LoVo (cell line): ENCODE measurements around the gene CXCL1.

ENCODE experiments used
- DNase-seq: peaks from one replicate; pipeline ENCODE4 v3.0.0-alpha.2; 2016; ENCODE audit warnings: low spot score

Gene CXCL1

DNA sequence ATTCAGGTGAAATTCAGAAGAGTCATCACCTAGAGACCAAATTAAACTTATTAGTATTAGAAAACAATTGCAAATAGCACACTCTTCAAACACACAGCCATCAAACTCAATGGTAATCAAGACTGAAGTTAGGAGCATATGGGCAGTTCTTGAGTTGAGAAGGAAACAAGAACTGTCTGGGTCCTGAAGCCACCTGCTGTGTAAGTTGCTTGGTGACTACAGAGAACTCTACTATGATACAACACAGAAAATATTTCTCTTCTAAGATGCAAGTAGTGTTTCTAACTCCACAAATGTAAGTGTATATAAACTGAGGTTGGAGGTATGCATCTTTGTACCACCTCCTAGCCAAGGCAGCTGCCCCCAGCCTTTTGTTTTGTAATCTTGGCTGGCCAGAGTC, 16.4 kb upstream of the CXCL1 start:
- no peak for DNase-seq

DNA sequence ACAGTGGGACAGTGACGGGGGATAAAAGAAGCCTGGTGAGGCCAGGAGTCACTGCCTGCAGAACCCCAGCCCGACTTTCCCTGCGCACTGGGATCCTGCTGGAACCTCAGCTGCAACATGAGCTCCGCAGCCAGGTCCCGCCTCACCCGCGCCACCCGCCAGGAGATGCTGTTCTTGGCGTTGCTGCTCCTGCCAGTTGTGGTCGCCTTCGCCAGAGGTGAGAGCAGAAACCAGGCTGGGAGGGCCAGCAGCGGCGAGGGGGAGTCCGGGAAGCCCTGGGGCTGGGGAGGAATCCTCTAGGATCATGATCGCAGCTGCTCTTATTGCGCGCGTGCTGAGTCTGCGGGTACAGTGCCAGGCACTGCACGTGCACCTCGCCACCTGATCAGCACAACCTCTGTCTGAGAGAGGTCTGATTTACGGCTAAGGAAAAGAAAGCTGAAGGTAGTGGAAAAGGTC, 15.9 kb upstream of the CXCL1 start, which contains the start of gene PF4V1:
TSS of gene PF4V1 (plus strand) at position 51 of the 459 bp plus-strand sequence. CDS start at position 118, 67 bp downstream.
- DNase-seq: no peak

DNA sequence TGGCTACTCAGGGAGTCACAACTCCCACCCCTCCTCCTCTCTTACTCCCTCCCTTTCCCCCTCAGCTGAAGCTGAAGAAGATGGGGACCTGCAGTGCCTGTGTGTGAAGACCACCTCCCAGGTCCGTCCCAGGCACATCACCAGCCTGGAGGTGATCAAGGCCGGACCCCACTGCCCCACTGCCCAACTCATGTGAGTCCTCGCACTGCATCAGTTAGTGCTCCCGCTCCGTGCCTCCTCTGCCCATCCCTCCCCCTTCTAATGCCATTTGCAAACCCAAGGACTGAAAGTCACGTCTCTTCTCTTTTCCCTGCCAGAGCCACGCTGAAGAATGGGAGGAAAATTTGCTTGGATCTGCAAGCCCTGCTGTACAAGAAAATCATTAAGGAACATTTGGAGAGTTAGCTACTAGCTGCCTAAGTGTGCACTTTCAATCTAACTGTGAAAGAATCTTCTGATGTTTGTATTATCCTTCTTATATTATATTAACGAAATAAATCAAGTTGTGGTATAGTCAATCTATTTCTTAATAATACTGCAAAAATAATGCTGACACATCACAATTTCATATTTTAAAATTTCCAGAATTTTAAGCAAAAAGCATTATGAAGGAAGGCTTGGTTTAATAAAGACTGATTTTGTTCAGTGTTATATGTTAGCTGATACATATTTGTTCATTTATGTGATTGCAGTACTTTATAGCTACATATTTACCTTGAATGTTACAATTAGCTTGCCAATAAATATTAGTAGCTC, 15.3 kb upstream of the CXCL1 start:
- no peak for DNase-seq

DNA sequence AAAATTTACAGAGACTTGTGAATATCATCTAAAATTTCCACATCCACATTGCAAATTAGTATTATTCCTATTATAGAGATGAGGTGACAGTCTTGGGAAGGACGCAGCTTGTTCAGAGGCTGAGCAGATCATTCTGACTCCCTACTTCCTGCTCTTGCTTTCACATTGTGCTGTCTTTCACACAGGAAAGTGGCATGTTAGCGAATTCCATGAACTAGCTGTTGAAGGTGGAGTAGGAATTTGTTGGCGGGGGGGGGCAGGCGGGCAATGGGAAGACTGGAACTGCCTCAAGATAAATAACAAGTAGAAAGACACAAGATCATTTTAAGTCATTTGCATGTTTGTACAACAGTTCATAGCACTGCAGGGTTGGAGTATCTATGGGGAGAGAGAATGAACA, 13.8 kb upstream of the CXCL1 start:
- DNase-seq: no peak

DNA sequence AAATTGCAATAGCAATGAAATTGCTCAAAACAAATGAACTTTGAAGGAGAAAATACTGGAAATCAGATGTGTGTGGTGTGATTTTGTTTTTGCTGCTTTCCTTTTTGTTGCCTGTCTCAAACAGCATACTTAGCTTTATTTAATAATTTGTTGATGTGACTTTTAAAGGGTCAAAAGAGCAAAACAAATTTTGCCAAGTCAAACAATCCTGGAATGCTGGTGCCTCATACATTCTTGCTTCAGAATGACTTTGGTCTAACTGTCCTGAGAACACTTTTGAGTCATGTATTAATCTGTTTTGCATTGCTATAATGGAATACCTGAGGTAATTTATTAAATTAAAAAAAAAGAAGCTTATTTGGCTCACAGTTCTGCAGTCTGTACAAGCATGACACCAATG, 12.7 kb upstream of the CXCL1 start:
- DNase-seq: no peak

DNA sequence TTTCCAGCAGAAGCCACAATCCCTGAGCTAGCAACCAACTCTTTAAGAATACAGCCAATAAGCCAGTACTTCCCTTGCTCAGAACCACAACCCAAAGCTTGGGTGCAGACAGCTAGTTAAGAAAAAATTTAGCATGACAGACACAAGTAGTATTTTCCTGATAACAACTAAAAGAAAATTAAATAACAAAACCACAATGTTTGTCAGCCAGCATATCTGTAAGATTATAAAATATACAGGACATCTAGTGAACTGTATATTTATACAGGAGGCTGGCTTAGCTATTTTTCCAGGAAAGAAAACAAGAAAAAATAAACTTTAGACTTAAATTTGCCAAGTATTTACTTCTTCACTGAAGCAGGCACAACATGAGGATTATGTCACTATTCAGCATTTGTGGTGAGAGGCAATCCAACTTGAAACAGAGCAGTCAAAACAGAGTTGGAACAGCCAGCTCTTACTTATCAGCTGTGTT, 9.5 kb upstream of the CXCL1 start:
- DNase-seq: no peak

DNA sequence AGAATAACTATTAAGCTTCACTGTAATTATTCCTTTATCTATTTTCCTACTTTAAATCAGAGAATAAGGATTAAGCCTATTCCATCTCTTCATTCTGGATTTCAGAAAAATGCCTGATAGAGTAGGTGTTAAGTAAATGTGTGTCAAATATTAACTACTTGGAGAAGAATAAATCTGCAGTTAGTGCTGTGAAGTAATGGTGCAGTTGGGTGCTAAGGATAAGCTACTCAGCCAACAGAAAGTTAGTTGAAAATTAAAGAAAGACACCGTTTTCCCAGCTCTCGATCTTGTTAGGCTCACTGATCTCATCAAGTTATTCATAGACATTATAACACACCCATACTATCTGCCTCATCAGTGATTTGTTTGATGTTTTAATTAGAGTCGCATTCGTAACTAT, 9.0 kb upstream of the CXCL1 start:
- DNase-seq: no peak

DNA sequence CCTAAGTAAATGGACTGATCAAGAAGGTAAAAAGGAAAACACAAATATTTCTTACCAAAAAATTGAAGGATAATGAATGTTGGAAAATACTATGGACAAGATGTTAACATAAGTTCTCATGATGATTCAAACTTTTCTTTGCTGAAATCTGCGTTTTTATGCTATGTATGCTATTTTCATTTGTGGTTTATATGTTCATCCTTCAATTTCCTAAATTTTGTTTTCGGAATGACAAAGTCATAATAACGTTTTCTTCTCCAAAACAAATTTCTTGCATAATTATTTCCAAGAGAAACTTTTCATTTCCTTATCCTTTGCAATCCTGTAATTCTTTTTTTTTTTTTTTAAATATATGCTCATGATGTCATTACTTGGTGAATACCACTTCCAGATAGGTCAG, 8.3 kb upstream of the CXCL1 start:
- no peak for DNase-seq

DNA sequence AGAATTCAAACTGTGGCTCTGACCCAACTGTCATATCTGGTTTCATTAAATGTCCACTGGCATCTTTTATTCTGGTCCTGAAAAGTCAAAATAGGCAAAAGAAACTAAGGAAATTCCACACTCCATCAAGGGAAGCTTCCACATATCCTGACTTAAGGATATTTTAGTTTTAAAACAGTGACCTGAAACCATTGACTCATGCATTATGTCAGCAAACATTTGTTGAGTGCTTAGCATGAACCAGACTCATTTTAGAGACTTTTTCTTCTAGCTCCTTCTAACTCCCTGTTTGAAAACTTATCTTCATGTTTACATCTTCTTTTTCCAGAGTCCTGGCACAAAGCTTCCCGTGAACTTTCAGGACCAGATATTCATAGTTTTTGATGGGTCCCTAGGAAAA, 6.9 kb upstream of the CXCL1 start:
- no peak for DNase-seq

DNA sequence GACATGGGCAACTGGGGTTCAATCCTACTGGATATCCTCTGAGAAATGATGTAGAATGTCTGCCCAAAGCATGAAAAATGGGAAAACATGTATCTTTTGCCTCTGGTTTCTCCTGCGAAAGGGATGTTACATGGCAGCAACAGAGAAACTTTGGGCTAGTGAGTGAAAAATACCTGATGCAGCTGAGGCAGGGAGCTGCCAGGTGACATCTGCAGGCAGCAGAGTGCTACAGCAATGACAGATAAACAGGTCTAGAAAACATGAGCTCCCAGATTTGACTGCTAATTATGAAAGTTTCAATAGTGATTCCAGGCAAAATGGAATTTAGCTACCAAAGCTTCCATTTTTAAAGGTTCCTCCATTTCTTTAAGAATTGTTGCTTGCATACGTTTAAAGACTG, 4.8 kb upstream of the CXCL1 start:
- peak; percentile 38 for DNase-seq

DNA sequence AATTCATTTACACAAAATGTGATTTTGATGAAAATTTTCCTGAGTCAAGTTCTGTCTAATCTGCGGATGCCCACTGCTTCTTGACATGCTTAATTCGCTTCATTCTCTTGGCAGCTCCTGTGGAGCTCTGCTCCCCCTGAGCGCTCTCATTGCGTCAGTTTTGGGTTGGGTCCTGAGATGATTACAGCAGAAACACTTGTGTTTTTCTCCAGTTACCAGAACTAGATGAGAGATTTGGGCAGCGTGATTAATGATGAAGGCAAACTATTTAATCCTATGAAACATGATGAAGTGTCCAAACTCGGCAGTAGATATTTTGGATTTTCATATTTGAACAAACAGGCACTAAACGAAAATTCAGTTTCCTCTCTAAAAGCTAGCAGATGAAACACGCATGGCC, 4.2 kb upstream of the CXCL1 start:
- no peak for DNase-seq

DNA sequence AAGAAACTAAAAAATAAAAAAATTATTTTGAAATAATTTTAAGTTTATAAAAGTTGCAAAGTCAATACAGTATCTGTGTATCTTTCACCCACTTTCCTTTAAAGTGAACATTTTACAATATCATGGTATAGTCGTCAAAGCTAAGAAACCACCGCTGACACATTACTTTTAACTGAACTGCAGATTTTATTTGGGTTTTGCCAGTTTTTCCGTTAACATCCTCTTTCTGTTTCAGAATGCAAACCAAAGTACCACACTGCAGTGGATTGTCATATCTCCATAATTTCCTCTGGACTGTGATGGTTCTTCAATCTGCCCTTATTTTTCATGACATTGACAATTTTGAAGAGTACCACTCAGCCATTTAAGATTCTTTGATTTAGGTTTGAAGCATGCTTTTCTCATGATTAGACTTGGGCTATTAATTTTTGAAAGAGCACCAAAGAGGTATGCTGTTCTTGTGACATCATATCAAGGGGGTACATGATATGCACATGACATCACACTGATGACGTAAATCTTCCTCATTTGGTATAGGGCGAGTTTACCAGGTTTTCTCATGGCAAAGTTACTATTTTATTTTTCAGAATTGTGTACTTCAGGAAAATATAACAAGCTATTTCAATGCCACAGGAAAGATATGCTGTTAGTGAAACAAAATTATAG, 3.6 kb upstream of the CXCL1 start:
- DNase-seq: no peak

DNA sequence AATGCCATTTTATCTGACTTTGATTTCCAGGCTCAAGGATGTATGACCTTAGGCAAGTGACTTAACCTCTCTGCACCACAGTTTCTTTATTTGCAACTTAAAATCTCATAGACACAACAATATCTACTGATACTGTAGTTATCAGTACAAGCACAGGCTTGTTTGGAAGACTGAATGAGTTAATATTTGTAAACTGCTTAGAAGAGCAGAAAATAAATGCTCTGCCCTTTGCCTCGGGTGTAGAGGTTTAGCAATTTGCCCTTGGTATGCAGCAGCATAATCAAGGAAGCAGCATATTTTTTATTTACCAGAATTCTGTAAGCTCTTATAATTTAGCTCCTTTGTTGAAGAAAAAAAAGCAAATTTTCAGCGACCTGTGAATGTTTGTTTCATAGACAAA, 2.9 kb upstream of the CXCL1 start:
- no peak for DNase-seq

DNA sequence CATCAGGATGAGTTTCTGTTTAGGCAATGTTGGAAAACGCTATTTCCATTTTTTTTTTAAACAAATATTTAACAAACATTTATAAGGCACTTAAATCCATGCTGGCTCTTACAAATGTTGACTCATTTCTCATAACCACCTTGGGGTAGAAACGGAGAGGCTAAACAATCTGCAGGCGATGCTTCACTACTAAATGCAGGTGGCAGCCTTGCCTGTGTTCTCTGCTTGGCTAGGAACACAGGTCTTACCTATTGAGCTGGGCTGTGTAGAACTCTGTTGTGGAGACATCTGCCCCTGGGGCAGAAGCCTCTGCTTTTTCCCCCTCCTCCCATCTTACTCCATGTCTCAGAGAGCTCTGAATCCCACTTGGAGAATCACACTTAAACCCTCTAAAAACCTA, 1.4 kb upstream of the CXCL1 start:
- peak; percentile 80 for DNase-seq

DNA sequence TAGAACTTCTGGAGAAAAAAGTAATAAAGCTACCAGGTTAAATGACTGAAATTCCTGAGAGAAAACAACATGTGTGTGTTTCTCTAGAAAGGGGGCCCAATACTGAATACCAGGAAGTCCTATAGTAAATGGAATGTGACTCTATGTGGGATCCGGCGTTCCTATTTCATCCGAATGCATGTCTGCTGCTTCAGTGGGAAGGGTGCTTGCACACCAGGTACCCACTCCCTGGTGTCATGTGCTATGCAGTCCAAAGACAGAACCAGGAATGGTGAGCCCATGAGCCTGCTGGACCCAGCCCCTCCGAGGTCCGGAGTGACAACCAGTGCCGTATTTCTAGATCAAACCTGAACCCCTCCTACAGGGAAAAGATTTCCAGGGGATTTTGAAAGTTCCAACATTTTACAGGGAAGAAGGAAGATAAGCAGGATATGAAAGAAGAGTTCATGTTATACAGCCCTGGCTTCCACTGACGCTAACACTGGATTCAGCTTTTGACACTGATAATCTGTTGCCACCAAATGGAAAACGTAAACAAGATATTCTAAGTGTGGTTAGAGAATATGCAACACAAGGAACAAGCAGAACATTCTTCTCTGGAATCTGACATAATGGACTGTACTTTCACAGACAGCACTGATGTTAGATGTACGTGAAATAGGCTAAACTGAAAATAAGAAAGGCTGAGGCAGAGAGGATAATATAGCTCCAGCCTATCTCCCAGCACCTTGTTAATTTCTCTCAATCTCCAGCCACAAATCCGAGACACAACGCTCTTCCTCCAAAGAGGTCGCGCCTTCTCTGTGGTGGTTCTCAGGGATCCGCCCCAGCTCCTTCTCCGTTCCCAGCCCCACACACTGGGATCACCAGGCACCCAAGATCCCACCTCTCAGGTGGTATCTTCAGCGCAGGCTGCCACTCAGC, 725 bp upstream of the CXCL1 start:
- peak; percentile 51 for DNase-seq

DNA sequence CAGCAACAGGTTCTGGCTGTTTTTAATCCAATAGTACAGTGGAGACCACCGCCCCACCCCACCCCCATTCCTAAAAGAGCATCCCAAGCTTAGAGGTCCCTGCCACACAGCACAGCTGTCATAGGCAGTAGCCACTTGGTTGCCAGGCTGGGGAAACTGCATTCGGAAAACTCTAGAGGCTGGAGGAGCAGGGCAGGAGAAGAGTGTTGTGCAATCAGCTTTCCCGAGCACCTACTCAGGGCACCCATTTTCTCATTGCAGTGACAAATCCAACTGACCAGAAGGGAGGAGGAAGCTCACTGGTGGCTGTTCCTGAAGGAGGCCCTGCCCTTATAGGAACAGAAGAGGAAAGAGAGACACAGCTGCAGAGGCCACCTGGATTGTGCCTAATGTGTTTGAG, 1.1 kb downstream of the CXCL1 start:
- peak; percentile 52 for DNase-seq

DNA sequence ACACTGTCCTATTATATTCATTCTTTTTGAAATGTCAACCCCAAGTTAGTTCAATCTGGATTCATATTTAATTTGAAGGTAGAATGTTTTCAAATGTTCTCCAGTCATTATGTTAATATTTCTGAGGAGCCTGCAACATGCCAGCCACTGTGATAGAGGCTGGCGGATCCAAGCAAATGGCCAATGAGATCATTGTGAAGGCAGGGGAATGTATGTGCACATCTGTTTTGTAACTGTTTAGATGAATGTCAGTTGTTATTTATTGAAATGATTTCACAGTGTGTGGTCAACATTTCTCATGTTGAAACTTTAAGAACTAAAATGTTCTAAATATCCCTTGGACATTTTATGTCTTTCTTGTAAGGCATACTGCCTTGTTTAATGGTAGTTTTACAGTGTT, 1.6 kb downstream of the CXCL1 start:
- no peak for DNase-seq

DNA sequence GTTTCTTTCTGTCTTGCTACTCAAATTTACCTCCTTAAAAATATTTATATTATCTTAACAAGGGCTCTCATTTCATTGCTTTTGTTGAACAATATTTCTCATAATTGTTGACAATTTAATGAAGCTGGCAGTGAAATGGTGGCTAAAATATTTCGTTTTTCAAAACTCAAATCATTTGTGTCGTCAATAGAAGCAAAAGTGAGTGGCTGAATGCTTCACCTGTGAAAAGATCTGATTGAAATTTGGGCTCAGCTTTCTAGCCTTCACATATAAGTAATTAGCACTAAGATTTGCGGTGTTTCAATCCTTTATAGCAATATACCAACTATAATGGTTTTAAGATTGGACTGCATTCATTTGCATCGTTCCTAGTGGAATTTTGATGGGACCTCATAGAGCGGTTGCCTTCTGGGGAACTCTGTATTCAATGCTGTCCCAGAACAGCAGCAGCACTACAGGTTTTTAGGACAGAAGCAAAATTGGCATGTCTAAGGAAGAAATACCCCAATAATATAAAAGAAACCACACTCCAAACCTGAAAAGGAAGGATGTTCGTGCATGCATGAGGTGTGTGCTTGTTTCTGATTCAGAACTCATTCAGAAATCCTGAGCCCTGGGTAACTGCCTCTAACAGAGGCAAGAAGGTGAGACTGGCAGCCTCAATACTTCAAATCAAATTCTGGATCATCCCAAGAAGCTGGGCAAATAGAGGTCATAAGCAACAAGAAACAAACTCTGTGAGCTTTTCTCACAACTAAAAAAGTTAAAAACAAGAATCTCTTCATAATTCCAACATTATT, 2.5 kb downstream of the CXCL1 start:
- DNase-seq: no peak

DNA sequence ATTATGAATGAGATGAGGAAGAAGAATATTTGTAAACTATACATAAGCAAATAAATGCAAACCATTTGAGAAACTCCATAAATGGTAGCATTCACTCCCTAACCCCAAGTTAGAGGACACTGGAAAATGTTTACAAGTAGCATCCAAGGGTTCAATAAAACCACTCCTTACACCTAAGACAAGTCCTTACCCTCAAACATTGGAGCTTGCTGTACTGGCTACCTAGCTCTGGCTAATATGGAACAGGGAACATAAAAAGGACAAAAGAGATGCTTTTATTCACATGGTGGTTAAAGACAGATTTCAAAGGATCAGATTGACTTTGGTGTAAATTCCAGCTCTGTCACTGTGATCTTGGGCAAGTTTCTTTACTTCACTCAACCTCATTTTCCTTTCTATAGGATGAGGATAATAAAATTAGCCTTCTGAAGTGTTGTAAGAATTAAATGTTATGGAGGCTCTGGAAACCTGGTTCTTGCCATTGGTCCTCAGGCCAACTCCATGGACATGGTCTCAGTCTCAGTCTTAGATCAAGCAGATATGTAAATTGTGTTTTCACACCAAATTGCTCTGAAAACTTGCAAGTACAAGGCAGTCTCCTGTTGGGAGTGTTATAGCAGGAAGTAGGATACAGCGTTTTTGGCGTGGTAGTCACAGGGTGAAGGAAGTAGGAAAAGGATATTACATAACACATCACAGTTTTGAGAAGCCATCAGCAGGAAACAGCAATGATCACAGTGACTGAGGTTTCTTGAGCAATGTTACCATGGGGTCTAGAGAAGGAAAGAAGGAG, 3.3 kb downstream of the CXCL1 start:
- no peak for DNase-seq

DNA sequence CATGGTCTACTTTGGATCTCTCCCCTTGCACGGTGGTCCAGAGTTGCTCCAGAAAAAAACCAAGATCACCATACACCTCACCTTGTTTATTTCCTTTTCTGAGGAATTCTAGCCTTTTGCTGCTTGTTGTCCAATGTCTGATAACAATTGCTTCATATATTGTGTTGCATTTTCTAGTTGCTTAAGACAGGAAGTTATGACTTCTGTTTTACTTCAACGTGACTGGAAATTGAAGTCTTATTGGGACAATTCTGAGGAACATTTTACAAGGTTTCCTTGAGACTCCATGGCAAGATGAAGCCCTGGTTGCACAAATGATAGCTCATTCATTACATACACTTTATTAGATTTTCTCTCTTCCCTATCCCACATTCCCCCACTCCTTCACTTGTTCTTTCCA, 5.2 kb downstream of the CXCL1 start:
- DNase-seq: no peak

DNA sequence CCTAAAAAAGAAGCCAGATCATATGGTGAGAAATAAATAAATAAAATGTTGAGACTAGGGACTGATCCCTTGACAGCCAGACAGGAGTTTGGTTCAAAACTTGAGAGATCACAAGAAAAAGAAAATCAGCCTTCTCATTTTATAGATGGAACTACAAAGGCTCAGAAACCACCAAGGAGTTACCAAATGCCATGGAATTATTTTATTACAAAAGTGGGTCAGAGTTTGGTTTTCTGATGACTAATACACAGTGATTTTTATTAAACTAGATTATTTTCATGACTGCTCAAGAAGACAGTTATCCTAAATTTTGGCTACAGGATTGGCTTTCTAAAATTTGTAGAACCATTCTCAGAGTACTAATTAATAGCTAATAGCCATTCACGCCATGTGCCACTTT, 6.2 kb downstream of the CXCL1 start:
- no peak for DNase-seq
